RWPE1 (cell line): ENCODE measurements around the gene TIGD1.

Experiments used
- CTCF ChIA-PET: fragments of 350-600 bp; sonication (Branson Sonifier 250); formaldehyde crosslinking; extraction: SDS; loops from one replicate; lab custom pipeline; 2021; lab: Yijun Ruan, JAX
- POLR2A ChIA-PET: fragments of 400-600 bp; formaldehyde crosslinking; extraction: SDS; loops from one replicate; lab custom pipeline; 2020; ENCODE audit warnings: antibody characterized with exemption; ENCODE audit not compliant: low non-redundant PET; lab: Yijun Ruan, JAX
- DNase-seq: peaks from one replicate; pipeline ENCODE4 v3.0.0; 2012; ENCODE audit warnings: low spot score
- H3K27ac ChIP-seq: fragments of 450-650 bp; 2 replicates; pipeline ENCODE4 v1.5.1; 2017
- TF ChIP-seq, protein P1 (sequence below): fragments of 450-650 bp; conservative IDR thresholded peaks from 2 replicates; pipeline ENCODE4 v1.5.1; 2017; ENCODE audit warnings: low read depth, mild to moderate bottlenecking

TIGD1 gene

DNA sequence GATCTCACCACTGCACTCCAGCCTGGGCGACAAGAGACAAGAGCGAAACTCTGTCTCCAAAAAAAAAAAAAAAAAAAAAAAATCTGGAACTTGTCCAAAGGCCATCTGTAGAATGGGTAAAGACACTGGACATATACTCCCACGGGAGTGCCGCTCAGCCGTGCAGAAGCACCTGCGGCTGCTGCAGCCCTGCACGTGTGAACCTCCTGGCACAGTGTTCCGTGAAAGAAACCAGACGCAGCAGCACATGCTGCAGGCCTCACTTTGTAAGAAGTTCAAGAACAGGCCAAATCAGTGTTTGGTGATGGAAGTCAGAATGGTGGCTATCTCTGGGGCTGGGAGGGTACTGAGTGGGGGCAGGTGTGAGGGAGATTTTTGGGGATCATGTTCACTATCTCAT is 17.9 kb downstream of the TIGD1 start:
- TF ChIP-seq, protein P1, sequence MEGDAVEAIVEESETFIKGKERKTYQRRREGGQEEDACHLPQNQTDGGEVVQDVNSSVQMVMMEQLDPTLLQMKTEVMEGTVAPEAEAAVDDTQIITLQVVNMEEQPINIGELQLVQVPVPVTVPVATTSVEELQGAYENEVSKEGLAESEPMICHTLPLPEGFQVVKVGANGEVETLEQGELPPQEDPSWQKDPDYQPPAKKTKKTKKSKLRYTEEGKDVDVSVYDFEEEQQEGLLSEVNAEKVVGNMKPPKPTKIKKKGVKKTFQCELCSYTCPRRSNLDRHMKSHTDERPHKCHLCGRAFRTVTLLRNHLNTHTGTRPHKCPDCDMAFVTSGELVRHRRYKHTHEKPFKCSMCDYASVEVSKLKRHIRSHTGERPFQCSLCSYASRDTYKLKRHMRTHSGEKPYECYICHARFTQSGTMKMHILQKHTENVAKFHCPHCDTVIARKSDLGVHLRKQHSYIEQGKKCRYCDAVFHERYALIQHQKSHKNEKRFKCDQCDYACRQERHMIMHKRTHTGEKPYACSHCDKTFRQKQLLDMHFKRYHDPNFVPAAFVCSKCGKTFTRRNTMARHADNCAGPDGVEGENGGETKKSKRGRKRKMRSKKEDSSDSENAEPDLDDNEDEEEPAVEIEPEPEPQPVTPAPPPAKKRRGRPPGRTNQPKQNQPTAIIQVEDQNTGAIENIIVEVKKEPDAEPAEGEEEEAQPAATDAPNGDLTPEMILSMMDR: no peak
- ChIA-PET POLR2A (no interaction called here), CTCF (no interaction called here)
- no peak for DNase-seq
- H3K27ac ChIP-seq: no peak overlapping the region

DNA sequence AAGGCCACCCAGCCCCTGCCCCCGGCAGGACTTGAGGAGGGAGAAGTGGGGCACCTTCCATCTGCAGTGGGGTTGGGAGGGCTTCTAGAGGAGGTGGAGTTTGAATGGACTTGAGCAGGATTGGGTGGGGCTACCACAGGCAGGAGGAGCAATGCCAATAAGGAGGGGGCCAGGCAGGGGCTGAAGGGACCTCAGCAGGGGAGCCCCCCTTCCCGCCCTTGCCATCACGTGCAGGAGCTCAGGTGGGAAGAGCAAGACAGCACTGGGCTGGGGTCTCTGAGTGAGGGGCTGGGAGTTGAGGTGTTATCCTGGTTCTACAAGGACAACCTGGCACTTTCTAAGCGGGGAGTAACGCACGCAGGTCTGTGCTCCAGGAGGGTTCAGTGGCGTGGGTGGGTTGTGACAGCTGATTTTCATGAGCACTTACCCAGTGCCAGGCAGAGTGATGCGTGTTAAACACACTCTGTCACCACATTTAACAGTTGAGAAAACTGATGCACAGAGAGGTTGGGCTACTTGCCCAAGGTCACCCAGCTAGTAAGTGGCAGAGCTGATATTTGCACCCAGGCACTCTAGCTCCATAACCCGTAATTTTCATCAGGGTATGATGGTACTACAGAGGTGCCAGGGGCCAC is 19.6 kb downstream of the TIGD1 start:
- POLR2A ChIA-PET: no interaction called here
- TF ChIP-seq, protein P1: no peak
- H3K27ac ChIP-seq: no peak overlapping the region
- CTCF ChIA-PET: no interaction called here
- DNase-seq: no peak

DNA sequence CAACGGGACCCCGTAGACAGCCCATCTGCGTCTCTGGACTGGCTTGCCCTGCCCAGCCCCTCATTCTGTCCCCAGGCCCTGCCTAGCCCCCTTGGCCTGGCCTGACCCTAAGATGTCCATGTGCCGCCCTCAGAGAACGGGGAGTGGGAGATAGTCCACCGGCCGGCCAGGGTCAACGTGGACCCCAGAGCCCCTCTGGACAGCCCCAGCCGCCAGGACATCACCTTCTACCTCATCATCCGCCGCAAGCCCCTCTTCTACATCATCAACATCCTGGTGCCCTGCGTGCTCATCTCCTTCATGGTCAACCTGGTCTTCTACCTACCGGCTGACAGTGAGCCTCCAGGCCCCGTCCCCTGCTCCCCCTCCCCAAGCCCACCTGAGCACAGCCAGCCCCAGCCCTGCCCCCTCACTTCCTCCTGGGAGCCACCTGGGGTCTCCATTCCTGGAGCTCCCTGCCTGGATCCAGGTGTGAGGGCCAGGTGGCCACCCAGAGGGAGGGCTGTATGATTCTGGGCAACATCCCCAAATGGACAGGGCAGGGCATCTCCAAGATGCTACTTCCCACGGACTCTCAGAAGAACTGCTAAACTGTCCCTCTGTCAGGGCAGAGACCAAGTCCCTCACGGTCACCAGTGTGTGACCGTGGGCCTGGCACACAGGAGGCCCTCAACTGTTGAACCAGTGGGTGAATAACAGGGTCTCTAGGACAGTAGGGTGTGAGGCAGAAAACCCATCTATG is 20.4 kb downstream of the TIGD1 start:
- TF ChIP-seq, protein P1: no peak
- ChIA-PET POLR2A (no interaction called here), CTCF (no interaction called here)
- no peak overlapping the region for H3K27ac ChIP-seq
- DNase-seq: no peak

DNA sequence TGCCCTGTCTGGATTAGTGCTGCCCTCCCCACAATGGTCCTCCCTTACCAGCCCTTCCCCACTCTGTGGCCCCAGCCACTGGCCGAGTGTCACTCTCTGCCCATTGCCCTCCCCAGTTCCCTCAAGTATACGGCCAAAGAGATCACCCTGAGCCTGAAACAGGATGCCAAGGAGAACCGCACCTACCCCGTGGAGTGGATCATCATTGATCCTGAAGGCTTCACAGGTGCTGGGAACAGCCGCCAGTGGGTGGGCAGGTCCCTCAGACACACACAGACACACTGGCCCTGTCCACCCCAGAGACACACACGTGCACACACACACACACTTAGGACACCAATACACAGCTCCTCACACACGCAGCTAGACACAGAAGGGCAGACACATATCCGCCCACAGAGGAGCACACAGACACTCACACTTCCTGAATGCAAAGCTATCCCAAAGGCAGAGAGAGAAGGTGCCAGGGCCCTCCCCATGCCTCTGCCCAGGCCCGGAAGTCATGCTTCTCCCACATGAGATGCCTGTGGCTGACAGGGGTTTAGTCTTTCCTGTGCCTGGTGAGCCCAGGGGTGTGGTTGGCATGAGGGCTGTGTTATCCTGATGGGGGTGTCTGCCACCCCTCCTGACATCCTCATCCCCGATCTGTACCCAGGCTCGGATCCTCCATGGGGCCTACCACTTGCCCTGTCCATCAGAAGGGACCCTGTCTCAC is 21.5 kb downstream of the TIGD1 start:
- no peak overlapping the region for H3K27ac ChIP-seq
- CTCF ChIA-PET: no interaction called here
- no peak for DNase-seq
- POLR2A ChIA-PET: no interaction called here
- TF ChIP-seq, protein P1: no peak

DNA sequence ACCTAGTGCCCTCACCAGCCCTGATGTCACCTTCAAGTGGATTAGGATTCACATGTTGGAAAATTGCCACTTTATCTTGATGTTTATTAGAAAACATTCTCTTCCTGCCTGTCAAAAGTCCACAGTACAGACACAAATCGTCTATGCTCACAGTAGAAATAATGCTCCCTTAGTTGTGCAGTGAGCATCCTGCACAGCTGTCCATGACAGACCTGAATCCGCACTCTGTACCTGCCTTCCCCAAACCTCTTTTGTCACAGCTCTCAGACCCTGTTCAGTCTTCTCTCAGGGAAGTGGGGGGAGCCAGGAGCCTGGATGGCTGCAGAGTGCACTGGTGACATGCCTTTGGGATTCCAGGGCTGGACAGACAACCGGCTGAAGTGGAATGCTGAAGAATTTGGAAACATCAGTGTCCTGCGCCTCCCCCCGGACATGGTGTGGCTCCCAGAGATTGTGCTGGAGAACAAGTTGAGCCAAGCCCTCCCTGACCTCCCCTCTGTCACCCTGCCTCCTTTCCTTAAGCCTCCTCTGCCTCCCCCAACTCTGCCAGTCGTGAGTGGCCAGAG is 22.4 kb downstream of the TIGD1 start:
- no peak for DNase-seq
- TF ChIP-seq, protein P1: no peak
- H3K27ac ChIP-seq: no peak overlapping the region
- CTCF ChIA-PET: no interaction called here
- POLR2A ChIA-PET: no interaction called here

DNA sequence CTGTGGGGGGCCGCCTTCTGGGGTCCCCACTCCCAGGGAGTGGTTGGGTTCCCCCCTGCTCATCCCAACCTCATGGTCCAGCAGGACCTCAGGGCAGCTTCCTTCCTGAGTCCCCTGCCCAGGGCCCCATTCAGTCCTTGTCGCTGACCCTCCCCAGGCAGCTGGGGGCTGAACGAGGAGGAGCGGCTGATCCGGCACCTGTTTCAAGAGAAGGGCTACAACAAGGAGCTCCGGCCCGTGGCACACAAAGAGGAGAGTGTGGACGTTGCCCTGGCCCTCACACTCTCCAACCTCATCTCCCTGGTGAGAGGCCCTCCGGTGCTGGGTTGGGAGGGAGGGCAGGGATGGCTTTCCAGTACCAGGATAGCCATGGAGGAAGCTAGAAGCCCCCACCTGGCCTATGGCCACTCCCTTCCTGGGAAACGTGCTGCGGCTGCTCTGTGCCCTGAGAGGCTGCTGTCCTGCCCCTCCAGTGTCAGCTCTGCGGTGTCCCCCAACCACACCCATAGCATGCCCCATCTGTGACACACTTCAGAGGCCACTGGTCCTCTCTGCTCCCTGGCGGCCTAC is 23.9 kb downstream of the TIGD1 start:
- ChIA-PET POLR2A (no interaction called here), CTCF (interaction anchor here (0.6 kb wide), 1 partner anchor 113 kb away, joined by 3 read pairs; no protein-coding TSS in a partner anchor)
- TF ChIP-seq, protein P1: no peak
- no peak for DNase-seq
- H3K27ac ChIP-seq: no peak overlapping the region
